Pancreas (tissue), 10 donors: ENCODE data around the gene SCRN2. TPM values are rescaled to one million over a fixed set of nuclear protein-coding genes. Genes with fewer than 3 reads are reported as not detected.

Experiments
- ATAC-seq, 4 donors: fragments of 200-7000 bp; cut with Tn5 transposase; one replicate each; pipeline versions ENCODE4 v1.8.0 to v1.9.1; 2020; ENCODE audit warnings: mild to moderate bottlenecking in 4 of 4, moderate library complexity in 4 of 4
- DNase-seq, 6 donors: peaks; one replicate each; pipeline ENCODE4 v3.0.0-alpha.2; 2020
- FAIRE-seq: peaks from 2 replicates; lab custom pipeline; 2012; peaks lifted over from hg19 to GRCh38; lab: Jason Lieb, UNC
- H3K27ac ChIP-seq, 4 donors: fragments of 200-600 bp; sonication (generic); 1 replicate in 3 of 4; 2 replicates in 1 of 4; pipeline versions ENCODE4 v1.5.0 to v1.8.0; 2020
- H3K27me3 ChIP-seq, 4 donors: fragments of 200-600 bp; one replicate each; pipeline ENCODE4 v1.8.0; 2021
- H3K36me3 ChIP-seq, 3 donors: fragments of 200-600 bp; sonication (generic) in 1 of 3; one replicate each; pipeline versions ENCODE4 v1.5.0 to v1.8.0; 2020 to 2021
- H3K4me1 ChIP-seq, 3 donors: fragments of 200-600 bp; one replicate each; pipeline ENCODE4 v1.8.0; 2021
- H3K4me3 ChIP-seq, 4 donors: fragments of 200-600 bp; sonication (generic) in 2 of 4; one replicate each; pipeline versions ENCODE4 v1.5.0 to v1.8.0; 2020 to 2021
- H3K9me3 ChIP-seq, 4 donors: fragments of 200-600 bp; one replicate each; pipeline ENCODE4 v1.8.0; 2021
- CTCF ChIP-seq, 4 donors: fragments of 200-600 bp; sonication (generic) in 3 of 4; IDR thresholded peaks; one replicate each; pipeline versions ENCODE4 v1.5.0 to v1.8.0; 2021; ENCODE audit warnings: antibody characterized with exemption in 4 of 4
- WGBS, 2 donors: extraction: QIAGEN DNeasy Blood & Tissue Kit; methylation state at CpG; one replicate each; pipeline ENCODE4 v1.1.7; 2013; 5-methylcytosine and 5-hydroxymethylcytosine counted together
- intact Hi-C, 3 donors: fragments of 100-400 bp; cut with DNase I; formaldehyde crosslinking; loops; one replicate each; pipeline versions ENCODE4 v1.11.1 to v1.14.2; 2022
- polyA plus RNA-seq, 2 donors: library from polyadenylated mRNA; stranded (reverse); fragments of 200-250 nt; gene quantifications; one replicate each; pipeline ENCODE4 v1.2.3, GENCODE V29; 2013
- total RNA-seq, 6 donors: library from RNA; stranded (reverse); fragmentation: NEBNext Ultra II Directional in 4 of 6; extraction: Animal tissue kit (Norgen Biotek cat#: 25700) in 4 of 6; gene quantifications; one replicate each; pipeline versions ENCODE4 v1.2.1 to v1.2.4, GENCODE V29; 2021 to 2023
- donor health status: healthy with polysubstance abuse.
- donor health status: DM: no; HTN: no; CAD: no; lungs with moderate emphysema.
- donor health status: DM: no; HTN: no; CAD: no.
- donor health status: control.
- donor health status: control.
- donor health status: Bipolar disorder and iron deficiency.
- donor health status: DM: yes; HTN: yes; CAD: no.
- donor health status: DM: no; HTN: no; CAD: no.
- donor health status: DM: no; HTN: no; CAD: no.
- donor health status: DM: yes; HTN: yes; CAD: no.

Gene SCRN2
- total and polyA plus RNA-seq, 8 donors, result 12.6 to 56.1 (median 20.8) TPM

GRCh38 chr17:47831003-47831933, 9.8 kb downstream of the SCRN2 start, which contains the start of the genes LRRC46 and MRPL10:
LRRC46 (plus strand) TSS chr17:47831670; CDS start chr17:47831990, 320 bp downstream.
MRPL10 (minus strand) TSS chr17:47831541; CDS start chr17:47831511, 30 bp downstream.
- Histone ChIP-seq H3K4me1 (peaks cover 0 to 11% (median 10%) of the 10 kb centered on the region in 3 donors), H3K9me3 (no peaks in the 10 kb centered on the region), H3K36me3 (peaks cover 0 to 14% (median 11%) of the 10 kb centered on the region in 3 donors), H3K27me3 (no peaks in the 10 kb centered on the region), H3K4me3 (peak within 1 kb of the TSS; percentile 60 to 97 (median 76)), H3K27ac (peak within 1 kb of the TSS; percentile 29 to 70 (median 53))
- intact Hi-C loops, result no loop called here
- 0% methylated on average over 37 to 42 of the region's 42 CpGs for WGBS, 2 donors
- ATAC-seq (peak; percentile 97 to 99 (median 98)), DNase-seq (peak; percentile 91 to 97 (median 94)), FAIRE-seq (no peak)
- no peak for TF ChIP-seq CTCF (IDR thresholded peaks at IDR 0.05)

GRCh38 chr17:47830396-47831002, 10.6 kb downstream of the SCRN2 start:
- Histone ChIP-seq H3K4me1 (peaks cover 0 to 11% (median 10%) of the 10 kb centered on the region in 3 donors), H3K36me3 (peaks cover 0 to 21% (median 11%) of the 10 kb centered on the region in 3 donors), H3K27ac (peak overlapping the region in 2 of 4 donors; percentile 67 to 70), H3K9me3 (no peaks in the 10 kb centered on the region), H3K4me3 (peak overlapping the region; percentile 60 to 97 (median 76)), H3K27me3 (no peaks in the 10 kb centered on the region)
- DNase-seq, result no peak
- no peak for FAIRE-seq
- WGBS, 2 donors, result 55 to 57% methylated on average over 18 of the region's 18 CpGs
- TF ChIP-seq CTCF (IDR thresholded peaks at IDR 0.05), result no peak
- ATAC-seq, result no peak
- intact Hi-C loops, result no loop called here

- ATAC-seq, result no peak
- no peak for TF ChIP-seq CTCF (IDR thresholded peaks at IDR 0.05)
Observed at GRCh38 chr17:47829870-47830269, 11.2 kb downstream of the SCRN2 start.

GRCh38 chr17:47823519-47823918, 17.6 kb downstream of the SCRN2 start:
- Histone ChIP-seq H3K36me3 (peaks cover 0 to 32% (median 21%) of the 10 kb centered on the region in 3 donors), H3K27me3 (no peaks in the 10 kb centered on the region), H3K4me1 (peaks cover 0 to 14% (median 4%) of the 10 kb centered on the region in 3 donors), H3K4me3 (no peak overlapping the region), H3K9me3 (no peaks in the 10 kb centered on the region), H3K27ac (no peak overlapping the region)
- DNase-seq (no peak), FAIRE-seq (no peak), ATAC-seq (no peak)
- TF ChIP-seq CTCF (IDR thresholded peaks at IDR 0.05), result no peak
- 83 to 87% methylated on average over 4 of the region's 4 CpGs for WGBS, 2 donors
- intact Hi-C loops, result no loop called here

More at GRCh38 chr17:47829870-47830269, 11.2 kb downstream of the SCRN2 start:
- Histone ChIP-seq H3K9me3 (no peaks in the 10 kb centered on the region), H3K27ac (no peak overlapping the region), H3K4me3 (no peak overlapping the region), H3K27me3 (no peaks in the 10 kb centered on the region), H3K4me1 (peaks cover 0 to 11% (median 10%) of the 10 kb centered on the region in 3 donors), H3K36me3 (peaks cover 0 to 26% (median 11%) of the 10 kb centered on the region in 3 donors)
- intact Hi-C loops, result no loop called here
- 76% methylated on average over 3 of the region's 3 CpGs for WGBS, 2 donors
- FAIRE-seq, result no peak
- no peak for DNase-seq
